ENCODE measurements around the gene APBA2.

Gene APBA2

GRCh38 chr15:29127506-29128430 is 242.0 kb downstream of the APBA2 start:
- ATAC-seq = no peak

GRCh38 chr15:29128671-29129070 is 242.9 kb downstream of the APBA2 start:
- ATAC-seq = no peak

GRCh38 chr15:29129221-29129620 is 243.4 kb downstream of the APBA2 start:
- no peak for ATAC-seq

- ATAC-seq = no peak
These were observed 244.2 kb downstream of the APBA2 start for GRCh38 chr15:29129926-29130325.

- no peak for ATAC-seq
These were observed 244.7 kb downstream of the APBA2 start for GRCh38 chr15:29130476-29130875.

- ATAC-seq = no peak
These were observed 245.4 kb downstream of the APBA2 start for GRCh38 chr15:29130951-29131839.

- no peak for ATAC-seq
These were observed 246.2 kb downstream of the APBA2 start for GRCh38 chr15:29131840-29132420.

- no peak for ATAC-seq
These were observed 247.0 kb downstream of the APBA2 start for GRCh38 chr15:29132735-29133181.

GRCh38 chr15:29133321-29133720 is 247.5 kb downstream of the APBA2 start:
- no peak for ATAC-seq

GRCh38 chr15:29133791-29134190 is 248.0 kb downstream of the APBA2 start:
- ATAC-seq = no peak

GRCh38 chr15:29134239-29134638 is 248.5 kb downstream of the APBA2 start:
- no peak for ATAC-seq

- ATAC-seq = no peak
These were observed 249.0 kb downstream of the APBA2 start for GRCh38 chr15:29134641-29135308.

- ATAC-seq = no peak
These were observed 249.5 kb downstream of the APBA2 start for GRCh38 chr15:29135309-29135657.

GRCh38 chr15:29135702-29136646 is 250.2 kb downstream of the APBA2 start:
- no peak for ATAC-seq

GRCh38 chr15:29138260-29138659 is 252.5 kb downstream of the APBA2 start:
- no peak for ATAC-seq

- no peak for ATAC-seq
These were observed 253.3 kb downstream of the APBA2 start for GRCh38 chr15:29139072-29139471.

GRCh38 chr15:29139540-29140459 is 254.0 kb downstream of the APBA2 start:
- ATAC-seq = peak; percentile 59 to 63

GRCh38 chr15:29140475-29141307 is 254.9 kb downstream of the APBA2 start:
- ATAC-seq = peak in 1 of 2 donors; percentile 7
